ENCODE data around the gene USP24.
"Not testable (repeated sequence)": the region's sequence is repeated elsewhere in the genome, so short reads cannot be mapped to it uniquely, and the experiment has no call there.

USP24 gene

GRCh38 chr1:55031098-55031497 lies 184.1 kb downstream of the USP24 start:
- not testable (repeated sequence) for DNase-seq

GRCh38 chr1:55026682-55027081 lies 188.5 kb downstream of the USP24 start:
- not testable (repeated sequence) for DNase-seq

- not testable (repeated sequence) for DNase-seq
These were observed 191.0 kb downstream of the USP24 start for GRCh38 chr1:55024163-55024562.

GRCh38 chr1:55021942-55022546 lies 193.1 kb downstream of the USP24 start:
- DNase-seq = peak; percentile 58

- DNase-seq = no peak
These were observed 196.8 kb downstream of the USP24 start for GRCh38 chr1:55018395-55018794.
